Fibroblast of the aortic adventitia (primary cell): ENCODE results near the gene CAPN10. TPM values are rescaled to one million over a fixed set of nuclear protein-coding genes. Genes with fewer than 3 reads are reported as not detected.

Experiments used
- DNase-seq: peaks from one replicate; pipeline ENCODE4 v3.0.0-alpha.2; 2010; ENCODE audit warnings: low read depth
- H3K4me3 ChIP-seq: 2 replicates; pipeline ENCODE4 v1.5.1; 2011; ENCODE audit warnings: low read depth, mild to moderate bottlenecking, control low read depth, low read length, moderate library complexity
- CTCF ChIP-seq: IDR thresholded peaks from 2 replicates; pipeline ENCODE4 v1.5.1; 2011; ENCODE audit warnings: mild to moderate bottlenecking, low read length, control low read depth, inconsistent platforms; ENCODE audit not compliant: insufficient read depth
- total RNA-seq: library from RNA; depleted of rRNA; stranded (reverse); fragments of >200 nt; gene quantifications from 2 replicates; pipeline ENCODE4 v1.2.3, GENCODE V29; 2012; ENCODE audit warnings: low replicate concordance

Gene CAPN10
- total RNA-seq, 1 donor = 14.3 TPM

GRCh38 chr2:240568678-240569522 is 17.6 kb upstream of the CAPN10 start:
- no peak for TF ChIP-seq CTCF
- H3K4me3 ChIP-seq = peak overlapping the region; percentile 72
- peak; percentile 54 for DNase-seq

- no peak for DNase-seq
- TF ChIP-seq CTCF = no peak
- peak overlapping the region; percentile 72 for H3K4me3 ChIP-seq
Measured at GRCh38 chr2:240569523-240569997, 17.0 kb upstream of the CAPN10 start.

- no peak for DNase-seq
- no peak for TF ChIP-seq CTCF
- peak overlapping the region; percentile 17 for H3K4me3 ChIP-seq
Measured at GRCh38 chr2:240569998-240570530, 16.5 kb upstream of the CAPN10 start.

- DNase-seq = no peak
- no peak for TF ChIP-seq CTCF
- H3K4me3 ChIP-seq = no peak overlapping the region
Measured at GRCh38 chr2:240570531-240571313, 15.8 kb upstream of the CAPN10 start.

- no peak overlapping the region for H3K4me3 ChIP-seq
- TF ChIP-seq CTCF = no peak
- DNase-seq = no peak
Measured at GRCh38 chr2:240571314-240571973, 15.1 kb upstream of the CAPN10 start.
